GM10847 (cell line): ENCODE results near the gene BAG5.

Experiments used
- POLR2A ChIP-seq: IDR thresholded peaks from 2 replicates; pipeline ENCODE4 v1.6.1; 2011; ENCODE audit not compliant: insufficient read length; ENCODE audit errors: extremely low read depth

Gene BAG5

GRCh38 chr14:103544388-103545218 is 17.9 kb downstream of the BAG5 start:
- TF ChIP-seq POLR2A = no peak

- no peak for TF ChIP-seq POLR2A
Observed at GRCh38 chr14:103543721-103544387, 18.6 kb downstream of the BAG5 start.

- no peak for TF ChIP-seq POLR2A
Observed at GRCh38 chr14:103543140-103543539, 19.3 kb downstream of the BAG5 start.

- no peak for TF ChIP-seq POLR2A
Observed at GRCh38 chr14:103542605-103543088, 19.8 kb downstream of the BAG5 start.

- TF ChIP-seq POLR2A = no peak
Observed at GRCh38 chr14:103541709-103542604, 20.5 kb downstream of the BAG5 start.

- no peak for TF ChIP-seq POLR2A
Observed at GRCh38 chr14:103540821-103541708, 21.4 kb downstream of the BAG5 start.

- TF ChIP-seq POLR2A = no peak
Observed at GRCh38 chr14:103539056-103539825, 23.2 kb downstream of the BAG5 start.

- TF ChIP-seq POLR2A = no peak
Observed at GRCh38 chr14:103538291-103539055, 24.0 kb downstream of the BAG5 start.

GRCh38 chr14:103537175-103537990 is 25.1 kb downstream of the BAG5 start:
- no peak for TF ChIP-seq POLR2A

GRCh38 chr14:103536693-103537092 is 25.8 kb downstream of the BAG5 start:
- TF ChIP-seq POLR2A = no peak

- TF ChIP-seq POLR2A = peak; percentile 6
Observed at GRCh38 chr14:103535891-103536565, 26.4 kb downstream of the BAG5 start.
